Erythroblast (primary cell): ENCODE data around the gene TMEM181.

Experiments used
- GATA1 ChIP-seq: IDR thresholded peaks from 2 replicates; pipeline ENCODE4 v1.6.1; 2011; ENCODE audit warnings: low read depth, mild to moderate bottlenecking, control low read depth, low read length, moderate library complexity
- POLR2A ChIP-seq: IDR thresholded peaks from 2 replicates; pipeline ENCODE4 v1.6.1; 2011; ENCODE audit warnings: mild to moderate bottlenecking, low read length

DNA sequence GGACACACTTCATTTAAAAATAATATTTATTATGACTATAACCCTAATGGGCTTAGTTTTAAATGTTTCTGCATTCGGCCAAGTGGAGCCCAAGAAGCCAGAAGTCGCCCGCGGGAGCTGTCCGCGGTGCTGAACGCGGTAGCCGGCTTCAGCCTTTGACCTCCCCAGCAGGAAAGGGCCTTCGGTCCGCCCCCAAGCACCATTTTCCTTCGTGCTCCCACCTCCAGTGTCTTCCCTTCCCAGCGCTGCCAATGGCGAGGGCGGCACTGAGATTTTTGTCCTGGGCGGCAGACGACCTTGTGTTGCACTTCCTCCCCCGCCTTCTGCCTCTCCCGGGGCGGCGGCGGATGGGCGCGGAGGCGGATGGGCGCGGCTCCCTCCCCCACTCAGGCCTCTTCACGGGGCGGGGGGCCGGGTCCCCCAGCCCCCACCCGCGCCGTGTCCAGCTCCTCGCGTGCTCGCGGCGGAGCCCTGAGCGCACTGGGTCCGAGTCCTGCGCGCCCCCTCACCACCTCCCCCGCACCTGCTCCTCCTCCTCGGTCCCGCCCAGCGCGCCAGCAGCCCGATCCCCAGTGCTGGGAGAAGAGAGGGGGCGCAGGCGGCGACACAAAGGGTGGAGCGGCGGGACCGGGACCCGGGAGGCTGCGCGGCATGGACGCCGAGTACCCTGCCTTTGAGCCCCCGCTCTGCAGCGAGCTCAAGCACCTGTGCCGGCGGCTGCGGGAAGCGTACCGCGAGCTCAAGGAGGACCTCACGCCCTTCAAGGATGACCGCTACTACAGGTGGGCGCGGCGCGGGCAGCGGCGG, 23.6 kb upstream of the TMEM181 start:
- no peak for TF ChIP-seq POLR2A
- no peak for TF ChIP-seq GATA1
